GM19351 (cell line): ENCODE measurements around the gene BSN.
A peak's percentile ranks its signal among the peaks of the same experiment; 100 is the strongest.

Experiments used
- ATAC-seq: cut with Tn5 transposase; IDR thresholded peaks from one replicate; pipeline ENCODE4 v1.9.1; 2021; ENCODE audit warnings: mild to moderate bottlenecking, moderate library complexity; ENCODE audit not compliant: unreplicated experiment

BSN gene

GRCh38 chr3:49553692-49554632 lies at the start of gene BSN:
Gene BSN, plus strand, starts transcription at chr3:49554477. Its CDS starts 126 bp downstream, at chr3:49554603.
- peak; percentile 85 for ATAC-seq

GRCh38 chr3:49506906-49507305 lies 47.4 kb upstream of the BSN start:
- ATAC-seq: no peak

- no peak for ATAC-seq
Observed at GRCh38 chr3:49509028-49509561, 45.2 kb upstream of the BSN start.

GRCh38 chr3:49511639-49512038 lies 42.6 kb upstream of the BSN start:
- ATAC-seq: no peak

- no peak for ATAC-seq
Observed at GRCh38 chr3:49512781-49513355, 41.4 kb upstream of the BSN start.

GRCh38 chr3:49513494-49514124 lies 40.7 kb upstream of the BSN start:
- no peak for ATAC-seq

GRCh38 chr3:49518016-49518415 lies 36.3 kb upstream of the BSN start:
- ATAC-seq: no peak

GRCh38 chr3:49518441-49518840 lies 35.8 kb upstream of the BSN start:
- no peak for ATAC-seq

- no peak for ATAC-seq
Observed at GRCh38 chr3:49519296-49519695, 35.0 kb upstream of the BSN start.

- no peak for ATAC-seq
Observed at GRCh38 chr3:49519916-49520385, 34.3 kb upstream of the BSN start.

- no peak for ATAC-seq
Observed at GRCh38 chr3:49523756-49524747, 30.2 kb upstream of the BSN start.

GRCh38 chr3:49529567-49529966 lies 24.7 kb upstream of the BSN start:
- no peak for ATAC-seq

GRCh38 chr3:49530231-49530630 lies 24.0 kb upstream of the BSN start:
- ATAC-seq: no peak

GRCh38 chr3:49530701-49531100 lies 23.6 kb upstream of the BSN start:
- no peak for ATAC-seq

GRCh38 chr3:49531218-49531617 lies 23.1 kb upstream of the BSN start:
- ATAC-seq: no peak

GRCh38 chr3:49531715-49532114 lies 22.6 kb upstream of the BSN start:
- ATAC-seq: no peak

- no peak for ATAC-seq
Observed at GRCh38 chr3:49533031-49533430, 21.2 kb upstream of the BSN start.

GRCh38 chr3:49533786-49534519 lies 20.3 kb upstream of the BSN start:
- ATAC-seq: no peak

GRCh38 chr3:49534581-49535441 lies 19.5 kb upstream of the BSN start:
- ATAC-seq: no peak
